ELF-1 (cell line): Measurements from ENCODE around the gene TGFB2.

Experiments used
- DNase-seq: peaks from one replicate; pipeline ENCODE4 v3.0.0-alpha.2; 2016; ENCODE audit warnings: low read depth, low spot score

The TGFB2 gene

GRCh38 chr1:218488531-218488930, 143.4 kb downstream of the TGFB2 start:
- no peak for DNase-seq

- no peak for DNase-seq
Observed at GRCh38 chr1:218488986-218489385, 143.8 kb downstream of the TGFB2 start.

GRCh38 chr1:218490406-218490922, 145.3 kb downstream of the TGFB2 start:
- DNase-seq: no peak

GRCh38 chr1:218492874-218493273, 147.7 kb downstream of the TGFB2 start:
- DNase-seq: no peak

GRCh38 chr1:218493986-218494385, 148.8 kb downstream of the TGFB2 start:
- no peak for DNase-seq
